H1 (cell line): Measurements from ENCODE around the gene SLC25A11. TPM values are rescaled to one million over a fixed set of nuclear protein-coding genes. Genes with fewer than 3 reads are reported as not detected.
A peak's percentile ranks its signal among the peaks of the same experiment; 100 is the strongest.

Experiments used
- CTCF ChIA-PET: fragments of 300-600 bp; sonication (Branson Sonifier 250); formaldehyde crosslinking; loops from one replicate; lab custom pipeline; 2021; ENCODE audit not compliant: partially characterized antibody; lab: Charles Lee
- POLR2A ChIA-PET: fragments of 300-600 bp; sonication (Branson Sonifier 250); formaldehyde crosslinking; loops from one replicate; lab custom pipeline; 2021; ENCODE audit warnings: inconsistent platforms; ENCODE audit not compliant: partially characterized antibody; lab: Charles Lee
- DNase-seq, 2 experiments: peaks; one replicate each; pipeline versions ENCODE4 v3.0.0 to v3.0.0-alpha.2; 2010 to 2022; ENCODE audit warnings: low spot score in 2 of 2, low read depth in 1 of 2, mixed read lengths in 1 of 2
- FAIRE-seq: peaks from 2 replicates; lab custom pipeline; 2011; peaks lifted over from hg19 to GRCh38; lab: Jason Lieb, UNC
- H2AFZ ChIP-seq: 2 replicates; pipeline ENCODE4 v1.8.1; 2012; ENCODE audit warnings: low read length, inconsistent platforms
- H2AK5ac ChIP-seq: 2 replicates; pipeline ENCODE4 v1.6.1; 2013; ENCODE audit warnings: low read depth, low read length
- H2BK120ac ChIP-seq: replicated peaks from 2 replicates; pipeline ENCODE3; 2013; ENCODE audit warnings: low read depth, low read length, inconsistent platforms
- H2BK12ac ChIP-seq: 2 replicates; pipeline ENCODE4 v1.6.1; 2013; ENCODE audit warnings: low read depth, low read length
- H2BK15ac ChIP-seq: 2 replicates; pipeline ENCODE4 v1.6.1; 2013; ENCODE audit warnings: low read length
- H2BK20ac ChIP-seq: 2 replicates; pipeline ENCODE4 v1.6.1; 2013; ENCODE audit warnings: low read length
- H2BK5ac ChIP-seq: 2 replicates; pipeline ENCODE4 v1.6.1; 2013; ENCODE audit warnings: low read depth, low read length
- H3K14ac ChIP-seq: 2 replicates; pipeline ENCODE4 v1.6.1; 2013; ENCODE audit warnings: inconsistent platforms; ENCODE audit not compliant: insufficient read length
- H3K18ac ChIP-seq: 2 replicates; pipeline ENCODE4 v1.6.1; 2013; ENCODE audit warnings: low read length; ENCODE audit errors: extremely low read depth
- H3K23ac ChIP-seq: 2 replicates; pipeline ENCODE4 v1.6.1; 2013; ENCODE audit warnings: inconsistent platforms; ENCODE audit not compliant: insufficient read length
- H3K23me2 ChIP-seq: 2 replicates; pipeline ENCODE4 v1.6.1; 2013; ENCODE audit warnings: low read depth, low read length
- H3K27ac ChIP-seq: 2 replicates; pipeline ENCODE4 v1.6.1; 2011; ENCODE audit warnings: low read depth, low read length, inconsistent platforms
- H3K27me3 ChIP-seq, 4 experiments: replicated peaks in 1 of 4; 1 replicate in 1 of 4; 2 replicates in 3 of 4; pipeline versions ENCODE4 v1.6.1 to v1.8.1; 2011 to 2013; ENCODE audit warnings: low read length in 3 of 4, mild to moderate bottlenecking in 3 of 4, inconsistent platforms in 2 of 4, mixed read lengths in 2 of 4, moderate library complexity in 1 of 4; ENCODE audit not compliant: control insufficient read depth in 3 of 4, insufficient read depth in 3 of 4; ENCODE audit errors: extremely low read depth in 1 of 4
- H3K36me3 ChIP-seq, 4 experiments: 2 replicates each; pipeline versions ENCODE4 v1.6.1 to v1.8.1; 2011 to 2013; ENCODE audit warnings: mild to moderate bottlenecking in 4 of 4, low read length in 3 of 4, moderate library complexity in 2 of 4, control low read depth in 1 of 4, inconsistent platforms in 1 of 4; ENCODE audit not compliant: insufficient read depth in 4 of 4, control insufficient read depth in 2 of 4
- H3K4ac ChIP-seq: replicated peaks from 2 replicates; pipeline ENCODE3; 2013; ENCODE audit warnings: low read length, low read depth, mixed read lengths, inconsistent platforms; ENCODE audit not compliant: insufficient read length
- H3K4me1 ChIP-seq, 4 experiments: replicated peaks in 1 of 4; 1 replicate in 1 of 4; 2 replicates in 3 of 4; pipeline versions ENCODE4 v1.6.1 to v1.8.1; 2011 to 2013; ENCODE audit warnings: low read length in 3 of 4, inconsistent platforms in 2 of 4, mixed read lengths in 1 of 4; ENCODE audit not compliant: insufficient read depth in 4 of 4, control insufficient read depth in 3 of 4
- H3K4me2 ChIP-seq, 2 experiments: 2 replicates each; pipeline versions ENCODE4 v1.6.1 to v1.8.1; 2011 to 2013; ENCODE audit warnings: low read depth in 2 of 2, low read length in 2 of 2, control low read depth in 1 of 2, inconsistent platforms in 1 of 2, mild to moderate bottlenecking in 1 of 2; ENCODE audit not compliant: insufficient read depth in 1 of 2
- H3K4me3 ChIP-seq, 4 experiments: fragments of 200-600, 300-600 bp in 1 of 4; sonication (generic), shearing (Covaris generic), sonication (Bioruptor Twin) in 1 of 4; 2 replicates each; pipeline versions ENCODE4 v1.5.1 to v1.8.1; 2011 to 2016; ENCODE audit warnings: low read length in 4 of 4, low read depth in 3 of 4, control low read depth in 2 of 4, inconsistent platforms in 2 of 4, mild to moderate bottlenecking in 2 of 4, mixed read lengths in 1 of 4, moderate library complexity in 1 of 4; ENCODE audit not compliant: insufficient read depth in 2 of 4; ENCODE audit errors: extremely low read depth in 1 of 4
- H3K56ac ChIP-seq: replicated peaks from 2 replicates; pipeline ENCODE3; 2013; ENCODE audit warnings: low read depth, mild to moderate bottlenecking, mixed read lengths, low read length, inconsistent platforms; ENCODE audit not compliant: insufficient read length
- H3K79me1 ChIP-seq: 2 replicates; pipeline ENCODE4 v1.6.1; 2013; ENCODE audit warnings: low read depth, low read length, control low read depth
- H3K79me2 ChIP-seq, 2 experiments: 2 replicates each; pipeline versions ENCODE4 v1.6.1 to v1.8.1; 2012 to 2013; ENCODE audit warnings: low read length in 2 of 2, mild to moderate bottlenecking in 2 of 2, inconsistent platforms in 1 of 2; ENCODE audit not compliant: insufficient read depth in 2 of 2, control insufficient read depth in 1 of 2
- H3K9ac ChIP-seq, 4 experiments: replicated peaks in 1 of 4; 1 replicate in 1 of 4; 2 replicates in 3 of 4; pipeline versions ENCODE4 v1.6.1 to v1.8.1; 2011 to 2013; ENCODE audit warnings: low read depth in 3 of 4, low read length in 3 of 4, control low read depth in 2 of 4, mild to moderate bottlenecking in 2 of 4, moderate library complexity in 2 of 4, inconsistent platforms in 1 of 4; ENCODE audit errors: extremely low read depth in 1 of 4
- H3K9me3 ChIP-seq, 2 experiments: 2 replicates each; pipeline versions ENCODE4 v1.6.1 to v1.8.1; 2012 to 2013; ENCODE audit warnings: mild to moderate bottlenecking in 2 of 2, moderate library complexity in 2 of 2, control low read depth in 1 of 2, inconsistent platforms in 1 of 2, low read depth in 1 of 2, low read length in 1 of 2, mixed read lengths in 1 of 2; ENCODE audit not compliant: insufficient read depth in 2 of 2
- H4K20me1 ChIP-seq, 2 experiments: replicated peaks in 1 of 2; 2 replicates each; pipeline versions ENCODE3 to v1.8.1; 2011 to 2013; ENCODE audit warnings: inconsistent platforms in 2 of 2, low read length in 2 of 2, mild to moderate bottlenecking in 1 of 2; ENCODE audit not compliant: insufficient read depth in 2 of 2, control insufficient read depth in 1 of 2
- H4K5ac ChIP-seq: 2 replicates; pipeline ENCODE4 v1.6.1; 2013; ENCODE audit warnings: low read length, low read depth, mixed read lengths, inconsistent platforms; ENCODE audit not compliant: insufficient read length
- H4K8ac ChIP-seq: 2 replicates; pipeline ENCODE4 v1.8.0; 2013; ENCODE audit warnings: mild to moderate bottlenecking, moderate library complexity, low read length, inconsistent platforms; ENCODE audit not compliant: insufficient read depth; ENCODE audit errors: extremely low read depth
- H4K91ac ChIP-seq: replicated peaks from 2 replicates; pipeline ENCODE3; 2013; ENCODE audit warnings: low read length, mixed read lengths, inconsistent platforms; ENCODE audit not compliant: insufficient read length
- KDM5A ChIP-seq: fragments of 200-600 bp; IDR thresholded peaks from 2 replicates; pipeline ENCODE4 v1.7.1; 2012; ENCODE audit warnings: mild to moderate bottlenecking, low read length, inconsistent platforms, mixed read lengths
- TAF1 ChIP-seq: IDR thresholded peaks from 2 replicates; pipeline ENCODE4 v1.6.1; 2011; ENCODE audit warnings: mild to moderate bottlenecking, low read depth, low read length
- WGBS, 2 experiments: shearing (Covaris generic) in 1 of 2; methylation state at CpG; one replicate each; pipeline versions ENCODE4 v1.1.6 to v1.1.7; 2013 to 2015; ENCODE audit warnings: low lambda C conversion rate in 2 of 2, mixed read lengths in 2 of 2, inconsistent platforms in 1 of 2, low coverage in 1 of 2, missing lambda C conversion rate in 1 of 2; ENCODE audit not compliant: insufficient replicate concordance in 2 of 2, insufficient coverage in 1 of 2, insufficient read length in 1 of 2; ENCODE audit errors: extremely low coverage in 1 of 2, missing lambda C conversion rate in 1 of 2; 5-methylcytosine and 5-hydroxymethylcytosine counted together
- polyA plus RNA-seq, 7 experiments: library from polyadenylated mRNA; depleted of rRNA in 3 of 7; stranded (reverse) in 5 of 7; unstranded in 2 of 7; fragments of >200 nt in 5 of 7; fragments of 200-250 nt in 2 of 7; gene quantifications; 1 replicate in 5 of 7; 2 replicates in 1 of 7; 4 replicates in 1 of 7; pipeline versions ENCODE4 v1.2.1 to v1.2.3, GENCODE V29; 2011 to 2013; ENCODE audit warnings: missing spikeins in 2 of 7, mixed read lengths in 2 of 7
- total RNA-seq: library from RNA; stranded (reverse); fragmentation: NEBNext Ultra II Directional; extraction: Animal tissue kit (Norgen Biotek cat#: 25700); gene quantifications from 2 replicates; pipeline ENCODE4 v1.2.1, GENCODE V29; 2021

The SLC25A11 gene
- total and polyA plus RNA-seq, 2 of the 8 experiments (the other 6 are each of a cell fraction or from before 2014, with no cell fraction given): 55.9 to 97.0 TPM

GRCh38 chr17:4938688-4939545, 929 bp downstream of the SLC25A11 start:
- Histone ChIP-seq H3K4me3 (peak overlapping the region; percentile 85 to 94 (median 90)), H3K18ac (peak overlapping the region; percentile 41), H3K56ac (peak overlapping the region; percentile 50), H2BK120ac (no peak overlapping the region), H2AK5ac (peak overlapping the region; percentile 61; the same call in 1 of the 2 replicates), H4K20me1 (peaks cover 0 to 6% of the 10 kb centered on the region in 2 experiments), H3K4me1 (peaks cover 0 to 11% (median 7%) of the 10 kb centered on the region in 4 experiments; a peak in 5 of 7 replicates), H3K36me3 (peaks cover 13 to 29% (median 20%) of the 10 kb centered on the region in 4 experiments), H3K79me1 (peaks cover 9% of the 10 kb centered on the region), H3K14ac (no peak overlapping the region), H2AFZ (no peak overlapping the region), H4K5ac (no peak overlapping the region), H3K9me3 (no peaks in the 10 kb centered on the region), H4K91ac (no peak overlapping the region), H3K27ac (peak overlapping the region; percentile 88), H3K79me2 (peaks cover 0 to 30% of the 10 kb centered on the region in 2 experiments; a peak in 3 of 4 replicates), H3K4me2 (peak overlapping the region; percentile 93 to 96), H3K27me3 (no peaks in the 10 kb centered on the region), H3K4ac (peak overlapping the region; percentile 0), H2BK12ac (peak overlapping the region; percentile 39; the same call in 1 of the 2 replicates), H2BK5ac (peak overlapping the region; percentile 97), H3K23ac (no peak overlapping the region), H2BK15ac (0 out of 2 replicates have a peak overlapping the region, but pooled peaks have one; percentile 46), H2BK20ac (no peak overlapping the region), H4K8ac (peak overlapping the region; percentile 92; the same call in 1 of the 2 replicates), H3K9ac (peak overlapping the region; percentile 68 to 93 (median 86)), H3K23me2 (peaks cover 15% of the 10 kb centered on the region; the same call in 1 of the 2 replicates)
- FAIRE-seq (no peak), DNase-seq (no peak)
- CTCF ChIA-PET: interaction anchor here (0.7 to 5.9 kb wide), 12 partner anchors 10 to 207 kb away, joined by 3 to 26 read pairs (median 4); partner anchors contain the start of genes CHRNE, ENO3, MED11 and SPAG7
- WGBS, 2 experiments: 72% methylated on average over 19 of the region's 19 CpGs; no CpG with 5 or more reads in 1 of the 2 experiments
- TF ChIP-seq KDM5A: 0 out of 2 replicates have a peak, but pooled peaks have one; percentile 3
- no peak for TF ChIP-seq TAF1
- POLR2A ChIA-PET: interaction anchor here (0.9 to 27.4 kb wide), 15 partner anchors 10 to 131 kb away, joined by 3 to 987 read pairs (median 9); partner anchors contain the start of genes C17orf107, CAMTA2, CHRNE and ENO3
